Activated naive CD8-positive, alpha-beta T cell treated with anti-CD3 and anti-CD28 coated beads, Interleukin-2, amount 10 ng/mL, durations not matched to agents 7 days and 5 days (primary cell): ENCODE measurements around the gene RPL10. TPM values are rescaled to one million over a fixed set of nuclear protein-coding genes. Genes with fewer than 3 reads are reported as not detected.

ENCODE experiments used
- ATAC-seq: fragments of 150-1000 bp; cut with Tn5 transposase; one replicate; pipeline ENCODE4 v1.10.0; 2021; ENCODE audit warnings: low read depth, moderate library complexity
- POLR2A ChIA-PET: fragments of 350-600 bp; sonication (Branson Sonifier 250); formaldehyde crosslinking; loops from one replicate; lab custom pipeline; 2021; ENCODE audit warnings: antibody characterized with exemption; lab: Charles Lee
- DNase-seq: peaks from one replicate; pipeline ENCODE4 v3.0.0; 2021
- H3K27ac Mint-ChIP-seq: one replicate; pipeline ENCODE4 v1.8.0; 2022; ENCODE audit warnings: mild to moderate bottlenecking, mixed read lengths
- H3K27me3 Mint-ChIP-seq: one replicate; pipeline ENCODE4 v1.8.0; 2022; ENCODE audit warnings: mild to moderate bottlenecking, moderate library complexity, mixed read lengths
- H3K36me3 Mint-ChIP-seq: one replicate; pipeline ENCODE4 v1.8.0; 2021; ENCODE audit warnings: mild to moderate bottlenecking, mixed read lengths
- H3K4me1 Mint-ChIP-seq: one replicate; pipeline ENCODE4 v1.8.0; 2021; ENCODE audit warnings: mixed read lengths
- H3K4me3 Mint-ChIP-seq: one replicate; pipeline ENCODE4 v1.8.0; 2022; ENCODE audit warnings: mild to moderate bottlenecking, moderate library complexity, mixed read lengths
- H3K9me3 Mint-ChIP-seq: one replicate; pipeline ENCODE4 v1.8.0; 2021; ENCODE audit warnings: mixed read lengths
- total RNA-seq, 2 experiments: library from RNA; stranded (reverse); gene quantifications; one replicate each; pipeline ENCODE4 v1.2.3, GENCODE V29; 2021

Gene RPL10
- total RNA-seq, 2 experiments from 2014 or later, result 2,867 to 2,975 TPM

DNA sequence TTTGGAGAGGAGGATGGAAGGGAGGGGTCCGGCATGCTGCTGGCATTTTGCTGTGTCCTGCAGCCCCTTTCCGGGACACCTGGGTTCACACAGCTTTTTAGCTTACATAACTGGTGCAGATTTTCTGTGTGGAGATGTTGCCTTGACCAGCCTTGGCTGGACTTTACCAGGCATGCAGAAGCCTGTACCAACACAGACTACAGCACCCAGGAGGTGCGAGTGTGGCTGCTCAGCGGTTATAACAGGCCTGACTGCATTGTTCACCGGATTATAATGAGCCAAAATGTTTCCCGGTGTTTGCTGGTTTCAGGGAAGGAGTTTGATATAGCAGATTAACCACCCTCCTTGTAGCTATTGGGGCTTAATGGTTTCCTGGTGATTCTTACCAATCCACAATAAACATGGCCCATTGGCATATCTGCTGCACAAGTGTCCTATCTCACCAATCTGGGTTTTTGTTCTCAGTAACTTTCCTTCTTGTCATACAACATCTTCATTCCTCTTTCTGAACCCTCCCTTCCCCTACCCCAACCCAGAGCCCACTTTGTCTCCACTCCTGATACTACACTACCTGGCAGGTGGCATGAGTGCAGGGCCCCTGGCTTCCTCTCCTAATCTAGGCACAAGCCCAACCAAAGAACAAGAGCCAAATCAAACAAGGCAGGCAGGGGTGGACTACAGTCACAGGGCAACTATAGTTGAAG lies 3.9 kb downstream of the RPL10 start:
- peaks cover 13% of the 10 kb centered on the region for H3K36me3 Mint-ChIP-seq
- H3K9me3 Mint-ChIP-seq, result no peaks in the 10 kb centered on the region
- peaks cover 5% of the 10 kb centered on the region for H3K4me1 Mint-ChIP-seq
- H3K27ac Mint-ChIP-seq, result no peak overlapping the region
- no peak for DNase-seq
- POLR2A ChIA-PET, result interaction anchor here (5.9 kb wide), 1 partner anchor 9 kb away, joined by 72 read pairs; the partner anchor contains the start of genes DNASE1L1 and TAFAZZIN
- ATAC-seq, result no peak
- H3K27me3 Mint-ChIP-seq, result no peaks in the 10 kb centered on the region
- no peak overlapping the region for H3K4me3 Mint-ChIP-seq

DNA sequence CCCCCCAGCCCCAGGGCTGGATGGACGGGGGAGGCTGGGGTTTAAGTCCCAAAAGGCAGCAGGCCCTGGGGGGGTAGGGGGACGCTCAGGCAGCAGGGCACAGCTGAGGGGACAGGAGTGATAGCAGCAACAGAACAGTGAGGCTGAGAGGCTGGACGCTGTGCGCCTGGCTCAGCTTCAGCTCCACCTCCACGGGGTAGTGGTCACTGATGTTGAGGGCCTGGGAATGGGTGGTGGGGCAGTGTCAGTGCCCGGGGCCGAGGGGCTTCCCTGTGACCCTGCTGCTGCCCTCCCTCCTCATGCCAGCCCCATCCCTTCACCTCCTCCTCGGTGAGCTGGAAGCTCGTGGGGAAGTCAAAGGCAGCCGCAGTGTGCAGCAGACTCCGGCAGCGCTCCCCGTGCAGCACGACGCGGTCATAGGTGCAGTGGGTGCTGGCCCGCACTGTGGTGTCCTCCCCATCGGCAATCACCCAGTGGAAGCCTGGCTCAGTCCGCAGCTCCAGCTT lies 4.5 kb downstream of the RPL10 start:
- DNase-seq, result no peak
- Mint-ChIP-seq H3K27ac (no peak overlapping the region), H3K9me3 (no peaks in the 10 kb centered on the region), H3K27me3 (no peaks in the 10 kb centered on the region), H3K4me1 (peaks cover 5% of the 10 kb centered on the region), H3K36me3 (peaks cover 13% of the 10 kb centered on the region), H3K4me3 (no peak overlapping the region)
- ATAC-seq, result no peak
- POLR2A ChIA-PET, result interaction anchor here (1.5 to 5.9 kb wide), 2 partner anchors 8 to 39 kb away, joined by 4 to 72 read pairs; partner anchors contain the start of genes DNASE1L1 and TAFAZZIN

DNA sequence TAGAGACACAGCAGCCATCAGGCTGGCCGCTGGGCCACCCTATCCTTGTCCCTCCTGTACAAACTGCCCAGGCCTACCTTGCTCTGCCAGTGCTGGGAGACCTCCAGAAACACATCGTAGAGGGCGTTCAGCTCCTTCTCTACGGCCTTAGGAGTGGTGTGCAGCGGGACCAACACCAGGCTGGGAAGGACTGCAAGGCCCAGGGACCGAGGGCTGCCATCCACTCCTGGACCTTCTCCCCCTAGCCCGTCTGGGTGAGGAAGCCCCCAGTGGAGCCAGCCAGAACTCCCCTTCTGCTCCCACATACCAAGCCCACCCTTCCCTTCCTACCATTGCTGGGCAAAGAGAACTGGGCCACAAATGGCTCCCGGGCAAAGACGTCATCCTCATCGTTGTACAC lies 5.0 kb downstream of the RPL10 start:
- Mint-ChIP-seq H3K36me3 (peaks cover 13% of the 10 kb centered on the region), H3K4me3 (no peak overlapping the region)
- POLR2A ChIA-PET, result interaction anchor here (1.5 kb wide), 1 partner anchor 38 kb away, joined by 4 read pairs; no protein-coding TSS in a partner anchor

DNA sequence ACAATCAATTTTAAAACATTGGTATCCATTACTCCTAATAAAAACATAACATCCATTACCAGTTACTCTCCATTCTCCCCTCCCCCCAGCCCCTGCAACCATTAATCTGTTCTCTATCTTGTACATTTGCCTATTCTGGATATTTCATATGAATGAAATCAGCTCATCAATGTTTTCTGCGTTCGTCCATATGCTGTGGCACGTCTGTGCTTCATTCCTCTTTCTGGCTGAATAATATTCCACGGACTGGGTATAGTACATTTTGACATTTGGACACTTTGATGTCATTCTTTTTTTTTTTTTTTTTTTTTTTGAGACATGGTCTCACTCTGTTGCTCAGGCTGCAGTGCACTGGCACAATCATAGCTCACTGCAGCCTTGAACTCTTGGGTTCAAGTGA lies 5.7 kb downstream of the RPL10 start:
- Mint-ChIP-seq H3K27ac (no peak overlapping the region), H3K9me3 (no peaks in the 10 kb centered on the region), H3K27me3 (no peaks in the 10 kb centered on the region), H3K4me1 (peaks cover 9% of the 10 kb centered on the region), H3K4me3 (no peak overlapping the region), H3K36me3 (peaks cover 10% of the 10 kb centered on the region)
- POLR2A ChIA-PET, result interaction anchor here (1.5 kb wide), 1 partner anchor 37 kb away, joined by 4 read pairs; no protein-coding TSS in a partner anchor
- DNase-seq (no peak), ATAC-seq (no peak)

More for the DNA sequence above, 5.0 kb downstream of the RPL10 start:
- Mint-ChIP-seq H3K4me1 (peaks cover 5% of the 10 kb centered on the region), H3K27ac (no peak overlapping the region), H3K27me3 (no peaks in the 10 kb centered on the region), H3K9me3 (no peaks in the 10 kb centered on the region)
- DNase-seq, result no peak
- ATAC-seq, result no peak

DNA sequence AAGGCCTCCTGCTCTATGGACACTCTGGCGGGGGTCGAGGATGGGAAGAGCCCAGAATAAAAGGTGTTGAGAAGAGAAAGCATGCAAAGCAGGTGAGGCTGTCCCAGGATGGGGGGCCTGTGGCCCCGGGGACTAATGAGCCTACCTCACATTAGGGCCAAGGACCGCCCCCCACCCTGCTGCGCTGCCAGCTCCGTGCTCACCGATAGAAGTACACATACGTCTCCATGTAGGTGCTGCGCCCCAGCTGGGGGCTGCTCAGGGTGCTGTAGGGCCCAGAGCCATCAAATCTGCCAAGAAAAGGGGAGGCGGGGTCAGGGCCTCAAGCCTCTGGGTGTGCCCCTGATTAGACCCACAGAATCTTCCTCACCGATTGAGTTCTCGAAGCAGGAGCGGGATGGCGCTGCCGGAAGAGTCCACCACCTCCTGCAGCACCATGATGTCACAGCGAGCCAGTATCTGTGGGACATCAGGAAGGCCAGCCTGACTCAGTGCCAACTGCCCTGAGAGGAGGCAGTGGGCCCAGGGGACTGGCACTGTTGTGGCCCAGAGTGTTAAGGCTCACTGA lies 6.5 kb downstream of the RPL10 start:
- DNase-seq (no peak), ATAC-seq (no peak)
- Mint-ChIP-seq H3K36me3 (peaks cover 1% of the 10 kb centered on the region), H3K4me1 (peaks cover 8% of the 10 kb centered on the region), H3K9me3 (no peaks in the 10 kb centered on the region), H3K27ac (no peak overlapping the region), H3K4me3 (no peak overlapping the region), H3K27me3 (no peaks in the 10 kb centered on the region)
- POLR2A ChIA-PET, result no interaction called here

DNA sequence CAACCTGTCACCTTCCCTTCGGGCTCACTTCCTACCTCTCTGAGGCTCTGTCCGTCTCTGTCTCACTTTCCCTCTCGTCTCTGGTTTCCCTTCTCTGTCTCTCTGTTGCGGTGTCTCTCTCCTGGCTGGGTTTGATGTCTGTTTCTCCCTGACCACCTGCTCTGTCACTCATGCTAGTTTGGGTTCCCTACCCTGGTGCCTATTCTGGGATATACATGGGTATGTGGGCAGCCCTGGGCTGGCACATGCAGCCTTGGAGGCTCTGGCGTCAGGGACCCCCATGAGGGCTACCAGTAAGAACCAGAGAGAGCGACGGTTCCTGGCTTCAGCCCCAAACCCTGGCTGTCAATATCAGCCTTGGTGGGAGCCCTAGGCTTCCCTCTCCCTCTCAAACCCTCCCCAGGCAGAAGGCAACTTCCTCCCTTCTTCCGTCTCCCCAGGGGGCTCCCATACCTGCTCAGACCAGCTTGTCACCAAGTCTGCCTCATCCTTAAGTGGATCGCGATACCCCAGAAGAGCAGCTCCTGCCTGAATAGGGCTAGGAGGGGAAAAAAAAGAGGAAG lies 10.6 kb downstream of the RPL10 start:
- H3K27ac Mint-ChIP-seq, result peak overlapping the region; percentile 81
- DNase-seq, result no peak
- ATAC-seq, result peak; percentile 2
- H3K4me1 Mint-ChIP-seq, result peaks cover 9% of the 10 kb centered on the region
- H3K9me3 Mint-ChIP-seq, result no peaks in the 10 kb centered on the region
- H3K4me3 Mint-ChIP-seq, result peak overlapping the region; percentile 84
- no peaks in the 10 kb centered on the region for H3K27me3 Mint-ChIP-seq
- POLR2A ChIA-PET, result interaction anchor here (0.9 to 5.4 kb wide), 4 partner anchors 9 to 133 kb away, joined by 3 to 72 read pairs (median 3); partner anchors contain the start of genes RPL10 and SLC10A3
- H3K36me3 Mint-ChIP-seq, result peaks cover 3% of the 10 kb centered on the region

DNA sequence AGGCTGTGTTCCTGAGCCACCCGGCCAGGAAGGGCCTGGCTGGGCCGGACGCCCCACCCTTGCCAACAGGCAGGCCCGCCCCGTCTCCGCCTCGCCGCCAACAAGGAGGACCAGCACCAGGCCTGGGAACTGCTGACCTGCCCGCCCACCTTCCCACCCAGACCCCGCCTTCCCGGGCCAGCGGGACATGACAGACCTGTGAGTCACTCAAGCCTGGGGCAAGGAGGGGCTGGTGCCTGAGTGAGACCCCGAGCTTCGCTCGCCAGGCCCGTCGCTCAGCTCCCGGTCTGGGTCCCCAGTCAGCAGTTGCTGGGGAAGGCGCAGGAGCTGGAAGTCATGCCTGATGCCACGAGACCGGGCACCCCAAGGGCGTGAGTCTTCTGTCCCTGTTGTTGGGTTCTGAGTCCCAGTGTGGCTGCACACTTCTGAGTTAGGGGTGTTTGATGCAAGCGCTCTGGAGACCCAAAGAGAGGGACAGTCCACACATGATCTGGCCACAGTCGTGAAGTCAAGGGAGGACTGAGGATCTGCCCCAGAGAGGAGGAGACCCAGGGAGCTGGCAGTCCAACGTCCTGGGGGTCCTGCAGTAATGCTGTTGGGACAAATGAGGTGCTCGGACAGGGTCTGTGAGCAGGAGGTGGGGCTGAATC lies 11.2 kb downstream of the RPL10 start, which contains the start of gene DNASE1L1:
DNASE1L1 (minus strand) TSS at position 33 of the 650 bp plus-strand sequence. CDS start 3,686 bp downstream, outside the sequence.
- H3K27me3 Mint-ChIP-seq, result no peaks in the 10 kb centered on the region
- peak within 1 kb of the TSS; percentile 84 for H3K4me3 Mint-ChIP-seq
- peak; percentile 17 for ATAC-seq
- H3K36me3 Mint-ChIP-seq, result peaks cover 3% of the 10 kb centered on the region
- H3K9me3 Mint-ChIP-seq, result no peaks in the 10 kb centered on the region
- POLR2A ChIA-PET, result interaction anchor here (0.9 to 5.4 kb wide), 4 partner anchors 10 to 133 kb away, joined by 3 to 72 read pairs (median 3); partner anchors contain the start of genes RPL10 and SLC10A3
- peak; percentile 53 for DNase-seq
- peaks cover 9% of the 10 kb centered on the region for H3K4me1 Mint-ChIP-seq
- peak within 1 kb of the TSS; percentile 81 for H3K27ac Mint-ChIP-seq

DNA sequence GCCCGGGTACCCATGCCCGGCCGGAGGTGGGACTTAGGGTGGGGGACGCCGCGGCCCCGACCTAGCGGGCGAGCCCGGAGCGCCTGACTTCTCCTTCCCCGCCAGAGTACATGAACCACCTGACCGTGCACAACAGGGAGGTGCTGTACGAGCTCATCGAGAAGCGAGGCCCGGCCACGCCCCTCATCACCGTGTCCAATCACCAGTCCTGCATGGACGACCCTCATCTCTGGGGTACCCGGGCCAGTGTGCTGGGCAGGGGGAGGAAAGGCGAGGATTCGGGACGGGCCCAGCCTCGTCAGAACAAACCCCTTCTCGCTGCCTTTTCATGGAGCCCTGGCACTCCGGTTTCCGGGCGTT lies 13.8 kb downstream of the RPL10 start:
- peak; percentile 65 for DNase-seq
- POLR2A ChIA-PET, result interaction anchor here (0.6 to 5.4 kb wide), 19 partner anchors 9 to 426 kb away, joined by 3 to 72 read pairs (median 4); partner anchors contain the start of genes PLXNA3, RPL10, SLC10A3 and UBL4A
- Mint-ChIP-seq H3K9me3 (no peaks in the 10 kb centered on the region), H3K36me3 (peaks cover 5% of the 10 kb centered on the region), H3K27me3 (no peaks in the 10 kb centered on the region), H3K4me1 (peaks cover 9% of the 10 kb centered on the region), H3K27ac (peak overlapping the region; percentile 94), H3K4me3 (peak overlapping the region; percentile 79)
- peak; percentile 67 for ATAC-seq

DNA sequence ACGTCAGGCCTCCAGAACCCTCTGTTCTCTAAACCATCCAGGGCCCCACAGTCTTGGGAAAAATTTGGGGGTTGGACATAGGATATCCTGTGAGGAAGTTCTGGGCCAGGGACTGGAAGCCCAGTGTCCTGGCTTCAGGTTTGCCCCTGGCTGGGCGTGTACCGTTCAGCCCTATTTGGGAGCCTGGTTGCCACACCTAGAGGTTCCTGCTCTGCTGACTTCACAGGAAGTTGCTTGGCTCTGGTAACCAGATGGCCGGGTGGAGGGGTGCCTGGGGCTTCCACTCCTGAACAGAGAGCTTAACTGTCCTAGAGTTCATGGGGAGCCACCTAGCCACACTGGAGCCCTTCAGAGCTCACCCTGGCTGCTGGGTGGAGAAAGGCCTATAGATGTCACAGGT lies 14.3 kb downstream of the RPL10 start:
- H3K36me3 Mint-ChIP-seq, result peaks cover 5% of the 10 kb centered on the region
- ATAC-seq, result peak; percentile 61
- H3K4me1 Mint-ChIP-seq, result peaks cover 9% of the 10 kb centered on the region
- POLR2A ChIA-PET, result interaction anchor here (0.6 to 5.4 kb wide), 19 partner anchors 9 to 427 kb away, joined by 3 to 72 read pairs (median 3); partner anchors contain the start of genes PLXNA3, RPL10, SLC10A3 and UBL4A
- peak overlapping the region; percentile 94 for H3K27ac Mint-ChIP-seq
- H3K27me3 Mint-ChIP-seq, result no peaks in the 10 kb centered on the region
- H3K9me3 Mint-ChIP-seq, result no peaks in the 10 kb centered on the region
- no peak for DNase-seq
- peak overlapping the region; percentile 79 for H3K4me3 Mint-ChIP-seq

DNA sequence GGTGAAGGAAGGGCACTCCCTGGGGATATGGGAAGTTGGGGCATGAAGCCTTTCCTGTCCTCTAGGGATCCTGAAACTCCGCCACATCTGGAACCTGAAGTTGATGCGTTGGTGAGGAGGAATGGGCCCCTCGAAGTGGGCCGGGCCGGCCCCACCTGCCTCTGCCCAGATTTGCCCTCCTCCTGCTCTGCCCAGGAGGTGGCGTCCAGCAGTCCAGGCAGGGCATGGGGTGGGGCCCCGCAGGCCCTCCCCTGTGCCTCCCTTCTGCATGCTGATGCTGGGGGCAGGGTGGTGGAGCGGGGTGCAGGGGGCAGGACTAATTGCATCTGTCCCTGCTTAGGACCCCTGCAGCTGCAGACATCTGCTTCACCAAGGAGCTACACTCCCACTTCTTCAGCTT lies 15.0 kb downstream of the RPL10 start:
- H3K4me1 Mint-ChIP-seq, result peaks cover 9% of the 10 kb centered on the region
- ATAC-seq (no peak), DNase-seq (no peak)
- peak overlapping the region; percentile 94 for H3K27ac Mint-ChIP-seq
- H3K9me3 Mint-ChIP-seq, result no peaks in the 10 kb centered on the region
- no peak overlapping the region for H3K4me3 Mint-ChIP-seq
- POLR2A ChIA-PET, result interaction anchor here (0.8 to 5.4 kb wide), 9 partner anchors 8 to 114 kb away, joined by 3 to 72 read pairs (median 5); partner anchors contain the start of genes RPL10, SLC10A3 and UBL4A
- H3K27me3 Mint-ChIP-seq, result no peaks in the 10 kb centered on the region
- peaks cover 5% of the 10 kb centered on the region for H3K36me3 Mint-ChIP-seq

DNA sequence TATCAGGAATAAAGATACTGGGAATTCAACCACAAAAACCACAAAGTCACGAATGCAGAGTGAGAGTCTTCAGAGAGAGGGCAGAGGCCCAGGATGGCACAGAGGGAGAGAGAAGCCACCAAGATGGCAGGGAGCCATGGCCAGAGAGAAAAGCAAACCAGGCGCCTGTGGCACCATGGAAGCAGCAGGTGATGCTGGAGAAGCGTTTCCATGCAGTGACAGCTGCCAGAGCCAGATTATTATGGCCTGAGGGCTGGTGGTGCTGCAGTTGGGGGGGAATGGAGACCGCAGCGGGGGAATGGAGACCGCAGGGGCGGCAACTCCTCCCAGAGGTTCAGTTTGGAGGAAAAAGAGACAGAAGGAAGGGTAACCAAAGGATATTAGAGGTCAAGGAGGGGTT lies 19.0 kb downstream of the RPL10 start:
- peaks cover 5% of the 10 kb centered on the region for H3K36me3 Mint-ChIP-seq
- POLR2A ChIA-PET, result interaction anchor here (1.8 kb wide), 1 partner anchor 12 kb away, joined by 4 read pairs; no protein-coding TSS in a partner anchor
- no peak for DNase-seq
- ATAC-seq, result no peak
- H3K27me3 Mint-ChIP-seq, result no peaks in the 10 kb centered on the region
- H3K27ac Mint-ChIP-seq, result no peak overlapping the region
- no peaks in the 10 kb centered on the region for H3K9me3 Mint-ChIP-seq
- peaks cover 3% of the 10 kb centered on the region for H3K4me1 Mint-ChIP-seq
- H3K4me3 Mint-ChIP-seq, result no peak overlapping the region

DNA sequence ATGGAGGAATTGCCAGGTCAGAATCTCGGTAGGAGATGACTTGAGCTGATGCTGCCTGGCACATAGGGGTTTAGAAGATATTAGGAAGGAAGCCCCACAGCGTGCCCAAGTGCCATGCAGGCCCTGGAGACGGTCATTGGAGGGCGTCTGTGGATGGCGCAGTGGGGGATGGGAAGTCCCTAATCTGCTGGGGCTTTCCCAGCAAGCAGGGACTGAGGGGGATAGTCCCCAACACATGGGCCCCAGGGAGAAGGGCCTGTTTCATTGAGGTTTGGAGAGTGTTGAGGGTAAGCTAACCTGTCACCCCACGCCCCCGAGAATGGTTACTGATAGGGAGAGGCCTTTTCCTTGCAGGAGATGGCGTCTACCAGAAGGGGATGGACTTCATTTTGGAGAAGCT lies 21.0 kb downstream of the RPL10 start:
- Mint-ChIP-seq H3K27me3 (no peaks in the 10 kb centered on the region), H3K4me1 (peaks cover 2% of the 10 kb centered on the region), H3K27ac (no peak overlapping the region), H3K9me3 (no peaks in the 10 kb centered on the region), H3K4me3 (no peak overlapping the region), H3K36me3 (peaks cover 2% of the 10 kb centered on the region)
- DNase-seq (no peak), ATAC-seq (no peak)
- POLR2A ChIA-PET, result no interaction called here
